ENCODE results near the gene CLEC6A.

DNA sequence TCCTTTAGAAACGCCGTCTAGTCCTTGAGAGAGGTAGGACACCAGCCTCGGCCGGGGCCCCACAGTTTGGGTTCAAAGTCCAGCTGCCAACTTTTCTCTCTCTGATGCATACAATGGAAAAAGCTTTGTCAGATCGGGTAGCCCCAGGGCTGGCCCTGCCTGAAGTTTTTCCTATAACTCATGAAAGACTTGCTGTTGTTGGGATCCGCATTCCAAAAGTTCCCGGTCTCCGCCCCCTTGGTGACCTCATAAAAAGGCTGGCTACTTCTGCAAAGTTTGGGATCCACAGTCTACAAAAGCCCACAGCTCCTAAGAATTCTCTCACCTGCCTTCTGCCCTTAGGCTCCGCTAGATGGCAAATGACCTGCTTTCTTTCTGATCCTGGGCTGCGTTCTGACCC lies 35.3 kb upstream of the CLEC6A start:
- TF ChIP-seq, protein P1, sequence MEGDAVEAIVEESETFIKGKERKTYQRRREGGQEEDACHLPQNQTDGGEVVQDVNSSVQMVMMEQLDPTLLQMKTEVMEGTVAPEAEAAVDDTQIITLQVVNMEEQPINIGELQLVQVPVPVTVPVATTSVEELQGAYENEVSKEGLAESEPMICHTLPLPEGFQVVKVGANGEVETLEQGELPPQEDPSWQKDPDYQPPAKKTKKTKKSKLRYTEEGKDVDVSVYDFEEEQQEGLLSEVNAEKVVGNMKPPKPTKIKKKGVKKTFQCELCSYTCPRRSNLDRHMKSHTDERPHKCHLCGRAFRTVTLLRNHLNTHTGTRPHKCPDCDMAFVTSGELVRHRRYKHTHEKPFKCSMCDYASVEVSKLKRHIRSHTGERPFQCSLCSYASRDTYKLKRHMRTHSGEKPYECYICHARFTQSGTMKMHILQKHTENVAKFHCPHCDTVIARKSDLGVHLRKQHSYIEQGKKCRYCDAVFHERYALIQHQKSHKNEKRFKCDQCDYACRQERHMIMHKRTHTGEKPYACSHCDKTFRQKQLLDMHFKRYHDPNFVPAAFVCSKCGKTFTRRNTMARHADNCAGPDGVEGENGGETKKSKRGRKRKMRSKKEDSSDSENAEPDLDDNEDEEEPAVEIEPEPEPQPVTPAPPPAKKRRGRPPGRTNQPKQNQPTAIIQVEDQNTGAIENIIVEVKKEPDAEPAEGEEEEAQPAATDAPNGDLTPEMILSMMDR (IDR thresholded peaks at IDR 0.05; ENCODE audit: poor library complexity) = no peak
- no peak for TF ChIP-seq EZH2phosphoT487 (IDR thresholded peaks at IDR 0.05; ENCODE audit: low read depth, severe bottlenecking, unreplicated experiment)

All from hepatocyte (in vitro differentiated cells).